HL-60 (cell line): ENCODE measurements around the gene SCAF8.

Experiments used
- DNase-seq, 2 experiments: peaks; one replicate each; pipeline ENCODE4 v3.0.0-alpha.2; 2010 to 2020; ENCODE audit warnings: low read depth in 1 of 2, low spot score in 1 of 2
- H3K27ac ChIP-seq: fragments of 250-450 bp; sonication (Bioruptor Pico); replicated peaks from 2 replicates; pipeline ENCODE4 v1.5.1; 2020; ENCODE audit warnings: mild to moderate bottlenecking, moderate library complexity
- H3K27me3 ChIP-seq: fragments of 250-450 bp; sonication (Bioruptor Pico); 2 replicates; pipeline ENCODE4 v1.5.1; 2021; ENCODE audit warnings: mild to moderate bottlenecking, moderate library complexity; ENCODE audit not compliant: insufficient read depth, poor library complexity, severe bottlenecking
- H3K4me3 ChIP-seq: replicated peaks from 2 replicates; pipeline ENCODE4 v1.5.1; 2011; ENCODE audit warnings: mild to moderate bottlenecking, control low read depth, low read length; ENCODE audit not compliant: insufficient read depth
- CTCF ChIP-seq: IDR thresholded peaks from one replicate; pipeline ENCODE4 v1.5.1; 2011; ENCODE audit warnings: low read length, control low read depth, inconsistent platforms; ENCODE audit not compliant: insufficient read depth
- GABPA ChIP-seq: IDR thresholded peaks from 2 replicates; pipeline ENCODE4 v1.6.1; 2012; ENCODE audit warnings: low read depth
- POLR2AphosphoS5 ChIP-seq: IDR thresholded peaks from 2 replicates; pipeline ENCODE4 v1.6.1; 2012; ENCODE audit warnings: low read depth
- SPI1 ChIP-seq: IDR thresholded peaks from 2 replicates; pipeline ENCODE4 v1.6.1; 2012; ENCODE audit warnings: low read depth, mild to moderate bottlenecking, borderline replicate concordance
- TF ChIP-seq, protein P1 (sequence below): IDR thresholded peaks from 2 replicates; pipeline ENCODE4 v1.6.1; 2012; ENCODE audit warnings: low read depth; ENCODE audit not compliant: insufficient replicate concordance

SCAF8 gene

DNA sequence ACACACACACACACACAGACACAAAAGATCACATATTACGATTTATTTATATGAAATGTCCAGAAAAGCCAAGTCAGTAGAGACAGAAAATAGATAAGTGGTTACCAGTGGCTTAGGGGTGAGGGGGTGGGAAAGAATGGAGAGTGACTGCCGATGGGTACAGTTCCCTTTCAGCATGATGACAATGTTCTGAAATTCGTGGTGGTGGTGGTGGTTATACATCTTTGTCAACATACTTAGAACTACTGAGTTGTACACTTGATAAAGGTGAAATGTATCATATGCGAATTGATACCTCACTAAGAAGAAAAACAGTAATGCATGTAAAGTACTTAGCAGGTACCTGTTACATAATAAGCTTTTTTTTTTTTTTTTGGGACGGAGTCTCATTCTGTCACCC is 124.3 kb downstream of the SCAF8 start:
- no peak for TF ChIP-seq CTCF
- TF ChIP-seq POLR2AphosphoS5, result no peak
- TF ChIP-seq GABPA, result no peak
- no peak for DNase-seq
- H3K27me3 ChIP-seq, result no peaks in the 10 kb centered on the region

DNA sequence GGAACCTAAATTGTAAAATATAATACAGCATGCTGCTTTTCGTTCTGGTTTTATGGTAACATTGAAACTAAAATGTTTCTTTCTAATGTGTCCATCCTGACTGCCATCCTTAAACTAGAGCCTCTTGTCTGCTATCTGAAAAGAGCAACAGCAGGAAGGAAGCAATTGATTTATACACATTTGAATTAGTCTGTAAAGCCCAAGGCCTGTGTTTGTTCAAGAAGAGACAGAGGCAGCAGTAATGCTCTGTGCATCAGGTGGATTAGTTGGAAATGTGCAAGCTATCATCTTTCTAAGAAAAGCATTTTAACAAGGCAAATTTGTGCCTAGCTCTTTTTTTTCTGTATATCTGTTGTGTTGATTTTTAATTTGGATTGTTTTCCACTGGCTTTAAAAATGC is 128.6 kb downstream of the SCAF8 start:
- Histone ChIP-seq H3K27me3 (no peaks in the 10 kb centered on the region), H3K27ac (no peak overlapping the region), H3K4me3 (no peak overlapping the region)
- DNase-seq, result no peak
- no peak for TF ChIP-seq CTCF
- no peak for TF ChIP-seq POLR2AphosphoS5
- TF ChIP-seq GABPA, result no peak
- TF ChIP-seq, protein P1, sequence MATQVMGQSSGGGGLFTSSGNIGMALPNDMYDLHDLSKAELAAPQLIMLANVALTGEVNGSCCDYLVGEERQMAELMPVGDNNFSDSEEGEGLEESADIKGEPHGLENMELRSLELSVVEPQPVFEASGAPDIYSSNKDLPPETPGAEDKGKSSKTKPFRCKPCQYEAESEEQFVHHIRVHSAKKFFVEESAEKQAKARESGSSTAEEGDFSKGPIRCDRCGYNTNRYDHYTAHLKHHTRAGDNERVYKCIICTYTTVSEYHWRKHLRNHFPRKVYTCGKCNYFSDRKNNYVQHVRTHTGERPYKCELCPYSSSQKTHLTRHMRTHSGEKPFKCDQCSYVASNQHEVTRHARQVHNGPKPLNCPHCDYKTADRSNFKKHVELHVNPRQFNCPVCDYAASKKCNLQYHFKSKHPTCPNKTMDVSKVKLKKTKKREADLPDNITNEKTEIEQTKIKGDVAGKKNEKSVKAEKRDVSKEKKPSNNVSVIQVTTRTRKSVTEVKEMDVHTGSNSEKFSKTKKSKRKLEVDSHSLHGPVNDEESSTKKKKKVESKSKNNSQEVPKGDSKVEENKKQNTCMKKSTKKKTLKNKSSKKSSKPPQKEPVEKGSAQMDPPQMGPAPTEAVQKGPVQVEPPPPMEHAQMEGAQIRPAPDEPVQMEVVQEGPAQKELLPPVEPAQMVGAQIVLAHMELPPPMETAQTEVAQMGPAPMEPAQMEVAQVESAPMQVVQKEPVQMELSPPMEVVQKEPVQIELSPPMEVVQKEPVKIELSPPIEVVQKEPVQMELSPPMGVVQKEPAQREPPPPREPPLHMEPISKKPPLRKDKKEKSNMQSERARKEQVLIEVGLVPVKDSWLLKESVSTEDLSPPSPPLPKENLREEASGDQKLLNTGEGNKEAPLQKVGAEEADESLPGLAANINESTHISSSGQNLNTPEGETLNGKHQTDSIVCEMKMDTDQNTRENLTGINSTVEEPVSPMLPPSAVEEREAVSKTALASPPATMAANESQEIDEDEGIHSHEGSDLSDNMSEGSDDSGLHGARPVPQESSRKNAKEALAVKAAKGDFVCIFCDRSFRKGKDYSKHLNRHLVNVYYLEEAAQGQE, result no peak

More for the DNA sequence above, 124.3 kb downstream of the SCAF8 start:
- H3K4me3 ChIP-seq, result no peak overlapping the region
- H3K27ac ChIP-seq, result no peak overlapping the region

GRCh38 chr6:154862536-154862935 is 129.3 kb downstream of the SCAF8 start:
- H3K27me3 ChIP-seq, result no peaks in the 10 kb centered on the region
- H3K4me3 ChIP-seq, result no peak overlapping the region
- no peak for DNase-seq
- no peak overlapping the region for H3K27ac ChIP-seq
- no peak for TF ChIP-seq CTCF
- TF ChIP-seq SPI1, result no peak
- TF ChIP-seq POLR2AphosphoS5, result no peak
- no peak for TF ChIP-seq GABPA
- TF ChIP-seq, protein P1, result no peak

DNA sequence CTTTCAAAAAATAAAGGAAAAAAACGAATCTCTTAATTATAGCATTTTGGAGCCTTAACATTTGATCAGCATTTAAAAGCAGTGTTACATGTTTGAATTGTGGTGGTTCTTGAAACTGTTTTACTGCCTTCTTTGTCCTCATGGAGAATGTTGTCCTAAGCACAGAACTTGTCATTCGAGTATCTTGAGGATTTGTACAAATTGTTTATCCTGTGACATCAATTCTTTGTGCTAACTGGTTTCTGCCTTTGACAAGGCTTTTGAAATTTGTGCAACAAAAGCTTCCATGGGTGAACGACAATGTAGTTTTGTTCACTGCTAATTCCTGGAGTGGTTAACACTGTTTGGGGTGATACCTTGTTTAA is 130.8 kb downstream of the SCAF8 start:
- H3K4me3 ChIP-seq, result no peak overlapping the region
- H3K27ac ChIP-seq, result no peak overlapping the region
- no peak for DNase-seq
- TF ChIP-seq POLR2AphosphoS5, result no peak
- TF ChIP-seq CTCF, result no peak
- no peak for TF ChIP-seq SPI1
- TF ChIP-seq GABPA, result no peak
- TF ChIP-seq, protein P1, result no peak
- no peaks in the 10 kb centered on the region for H3K27me3 ChIP-seq
